ENCODE data around the gene GTPBP1. TPM values are rescaled to one million over a fixed set of nuclear protein-coding genes. Genes with fewer than 3 reads are reported as not detected.

The GTPBP1 gene
- total and polyA plus RNA-seq, 2 donors, result 27.8 to 30.8 TPM

- no peak overlapping the region for H3K4me3 ChIP-seq (ENCODE audit: low read depth, low read length)
- DNase-seq (ENCODE audit: extremely low spot score), result no peak
- H3K36me3 ChIP-seq (ENCODE audit: insufficient read depth), result peaks cover 15% of the 10 kb centered on the region
- WGBS, result 84% methylated on average over 15 of the region's 15 CpGs
- H3K4me1 ChIP-seq (ENCODE audit: insufficient read depth), result no peaks in the 10 kb centered on the region
- no peak overlapping the region for H3K27ac ChIP-seq (ENCODE audit: low read depth)
Observed at GRCh38 chr22:38735465-38736256, 29.9 kb downstream of the GTPBP1 start.

- WGBS, result 90% methylated on average over 7 of the region's 7 CpGs
- peaks cover 19% of the 10 kb centered on the region for H3K36me3 ChIP-seq (ENCODE audit: insufficient read depth)
- no peak overlapping the region for H3K27ac ChIP-seq (ENCODE audit: low read depth)
- no peak overlapping the region for H3K4me3 ChIP-seq (ENCODE audit: low read depth, low read length)
- DNase-seq (ENCODE audit: extremely low spot score), result no peak
- no peaks in the 10 kb centered on the region for H3K4me1 ChIP-seq (ENCODE audit: insufficient read depth)
Observed at GRCh38 chr22:38736257-38736570, 30.5 kb downstream of the GTPBP1 start.

DNA sequence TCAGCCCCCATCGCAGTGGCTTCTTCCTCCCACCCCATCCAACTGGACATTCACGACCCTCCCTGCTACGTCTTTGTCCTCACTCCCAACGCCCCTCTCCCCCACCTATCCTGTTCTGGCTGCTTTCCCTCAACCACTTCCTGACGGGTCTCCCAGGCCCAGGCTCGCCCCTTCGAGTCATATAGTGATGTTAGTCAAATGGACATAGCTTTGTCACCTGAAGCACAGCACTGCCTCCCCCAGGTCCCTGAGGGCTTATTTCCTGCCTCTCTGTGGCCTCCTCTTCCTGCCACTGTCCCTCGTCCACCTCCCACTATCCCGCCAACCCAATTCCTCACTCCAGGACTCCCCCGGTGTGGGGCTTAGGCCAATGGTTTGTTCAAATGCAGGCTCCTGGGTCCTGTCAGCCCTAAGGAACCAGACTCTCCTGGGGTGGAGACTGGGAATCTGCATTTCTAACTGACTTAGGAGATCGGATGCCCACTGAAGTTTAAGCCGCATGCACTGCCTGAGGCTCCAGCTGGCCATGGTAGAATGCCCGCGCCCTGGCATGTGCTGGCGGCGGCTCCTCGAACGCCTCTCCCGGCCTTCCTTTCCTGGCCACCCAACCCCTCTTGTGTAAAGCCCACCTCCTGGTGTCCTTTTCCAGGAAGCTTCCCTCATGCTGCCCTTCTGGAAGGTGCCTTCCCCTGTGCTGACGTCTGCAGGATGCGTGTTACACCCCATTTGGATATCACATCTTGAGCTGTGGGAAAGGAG lies 31.7 kb downstream of the GTPBP1 start:
- H3K27ac ChIP-seq (ENCODE audit: low read depth), result no peak overlapping the region
- DNase-seq (ENCODE audit: extremely low spot score), result no peak
- WGBS, result 83% methylated on average over 21 of the region's 21 CpGs

GRCh38 chr22:38738475-38739070 lies 32.8 kb downstream of the GTPBP1 start:
- H3K4me3 ChIP-seq (ENCODE audit: low read depth, low read length), result no peak overlapping the region
- no peak for DNase-seq (ENCODE audit: extremely low spot score)
- H3K36me3 ChIP-seq (ENCODE audit: insufficient read depth), result peaks cover 20% of the 10 kb centered on the region
- WGBS, result 93% methylated on average over 18 of the region's 18 CpGs
- no peak overlapping the region for H3K27ac ChIP-seq (ENCODE audit: low read depth)
- H3K4me1 ChIP-seq (ENCODE audit: insufficient read depth), result no peaks in the 10 kb centered on the region

More for the DNA sequence above, 31.7 kb downstream of the GTPBP1 start:
- H3K4me1 ChIP-seq (ENCODE audit: insufficient read depth), result no peaks in the 10 kb centered on the region
- no peak overlapping the region for H3K4me3 ChIP-seq (ENCODE audit: low read depth, low read length)
- peaks cover 20% of the 10 kb centered on the region for H3K36me3 ChIP-seq (ENCODE audit: insufficient read depth)

DNA sequence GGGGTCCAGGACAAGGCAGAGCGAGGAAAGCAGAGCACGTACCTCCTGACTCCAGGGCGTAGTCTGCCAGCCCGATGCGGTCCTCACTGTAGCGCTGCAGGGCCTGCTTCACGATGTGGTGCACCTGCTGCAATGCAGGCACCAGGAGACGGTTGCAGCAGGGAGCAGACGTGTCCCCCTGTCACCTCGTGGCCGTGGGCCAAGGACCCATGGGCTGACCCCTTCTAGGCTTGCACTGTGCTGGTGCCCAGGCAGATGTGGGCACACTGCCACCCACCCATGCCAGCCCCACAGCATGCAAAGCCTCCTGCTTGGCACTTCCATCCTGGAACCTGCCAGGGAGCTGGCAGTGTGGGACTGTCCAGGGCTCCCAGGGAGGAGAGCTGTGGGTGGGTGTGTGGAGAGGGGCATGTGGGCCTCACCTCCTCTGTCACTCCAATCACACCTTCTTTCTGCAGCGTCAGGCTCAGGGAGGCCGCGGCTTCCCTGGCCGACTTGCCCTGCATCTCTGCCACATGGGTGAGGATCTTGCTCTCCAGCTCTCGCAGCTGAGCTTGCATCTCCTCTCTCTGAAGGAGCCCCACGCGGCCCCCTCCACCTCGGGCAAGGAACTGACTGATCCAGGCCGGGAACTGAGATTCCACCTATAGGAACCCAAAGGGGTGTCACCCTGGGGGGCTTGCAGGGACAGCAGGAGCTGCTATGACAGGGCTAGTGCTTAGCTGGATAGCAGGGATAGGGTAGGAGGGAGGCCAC lies 33.7 kb downstream of the GTPBP1 start:
- no peak overlapping the region for H3K27ac ChIP-seq (ENCODE audit: low read depth)
- peaks cover 20% of the 10 kb centered on the region for H3K36me3 ChIP-seq (ENCODE audit: insufficient read depth)
- H3K4me1 ChIP-seq (ENCODE audit: insufficient read depth), result no peaks in the 10 kb centered on the region
- DNase-seq (ENCODE audit: extremely low spot score), result no peak
- H3K4me3 ChIP-seq (ENCODE audit: low read depth, low read length), result no peak overlapping the region
- 90% methylated on average over 20 of the region's 20 CpGs for WGBS

DNA sequence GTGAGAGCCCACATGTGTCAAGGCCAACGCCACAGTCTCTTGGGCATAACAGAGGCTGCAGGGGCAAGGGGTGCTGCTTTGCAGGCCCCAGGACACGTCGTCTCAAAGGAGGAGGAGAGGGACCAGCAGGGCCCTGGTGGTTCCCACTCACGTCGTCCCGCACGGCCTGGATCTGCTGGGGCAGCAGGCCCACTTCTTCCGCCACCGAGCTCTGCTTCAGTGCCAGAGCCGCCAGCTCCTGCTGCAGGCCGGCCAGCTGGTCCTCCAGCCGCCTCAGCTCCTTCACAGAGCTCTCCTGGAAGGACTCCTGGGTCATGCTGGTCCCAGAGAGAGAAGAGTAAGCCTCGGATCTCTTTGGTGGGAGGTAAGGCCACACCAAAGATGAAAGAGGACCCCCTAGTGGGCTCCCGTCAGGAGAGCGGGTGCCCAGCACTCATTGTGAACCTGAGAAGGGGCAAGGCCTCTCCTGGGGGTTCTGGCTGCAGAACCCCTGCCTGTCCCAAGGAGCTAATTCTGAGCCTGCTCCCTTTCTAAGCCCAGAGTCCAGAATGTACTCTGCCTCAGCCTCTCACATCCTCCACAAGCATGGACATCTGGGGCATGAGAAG lies 34.5 kb downstream of the GTPBP1 start:
- Histone ChIP-seq H3K4me3 (ENCODE audit: low read depth, low read length) (no peak overlapping the region), H3K36me3 (ENCODE audit: insufficient read depth) (peaks cover 18% of the 10 kb centered on the region), H3K4me1 (ENCODE audit: insufficient read depth) (no peaks in the 10 kb centered on the region), H3K27ac (ENCODE audit: low read depth) (no peak overlapping the region)
- WGBS, result 91% methylated on average over 15 of the region's 15 CpGs
- DNase-seq (ENCODE audit: extremely low spot score), result no peak

GRCh38 chr22:38740754-38741153 lies 35.0 kb downstream of the GTPBP1 start:
- H3K4me3 ChIP-seq (ENCODE audit: low read depth, low read length), result no peak overlapping the region
- 80% methylated on average over 8 of the region's 8 CpGs for WGBS
- H3K4me1 ChIP-seq (ENCODE audit: insufficient read depth), result no peaks in the 10 kb centered on the region
- DNase-seq (ENCODE audit: extremely low spot score), result no peak
- peaks cover 18% of the 10 kb centered on the region for H3K36me3 ChIP-seq (ENCODE audit: insufficient read depth)
- H3K27ac ChIP-seq (ENCODE audit: low read depth), result no peak overlapping the region

- Histone ChIP-seq H3K4me3 (ENCODE audit: low read depth, low read length) (no peak overlapping the region), H3K36me3 (ENCODE audit: insufficient read depth) (peaks cover 18% of the 10 kb centered on the region), H3K4me1 (ENCODE audit: insufficient read depth) (no peaks in the 10 kb centered on the region), H3K27ac (ENCODE audit: low read depth) (no peak overlapping the region)
- DNase-seq (ENCODE audit: extremely low spot score), result no peak
- WGBS, result 92% methylated on average over 9 of the region's 9 CpGs
Observed at GRCh38 chr22:38741166-38741565, 35.4 kb downstream of the GTPBP1 start.

DNA sequence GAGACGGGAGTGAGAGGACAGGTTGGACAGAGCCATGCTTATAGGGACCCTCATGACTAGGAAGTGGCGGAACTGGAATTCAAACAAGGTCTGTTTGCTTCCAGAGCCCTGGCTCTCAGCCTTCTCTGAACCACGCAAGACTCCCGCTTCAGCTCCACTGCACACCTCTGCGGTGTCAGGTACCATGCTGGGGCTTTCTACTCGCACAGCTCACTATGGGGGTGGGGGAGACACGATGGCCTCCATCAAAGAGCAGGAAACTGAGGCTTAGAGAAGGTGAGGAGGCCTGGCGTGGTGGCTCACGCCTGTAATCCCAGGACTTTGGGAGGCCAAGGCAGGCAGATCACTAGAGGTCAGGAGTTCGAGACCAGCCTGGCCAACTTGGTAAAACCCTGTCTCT lies 35.8 kb downstream of the GTPBP1 start:
- 93% methylated on average over 10 of the region's 10 CpGs for WGBS
- Histone ChIP-seq H3K27ac (ENCODE audit: low read depth) (no peak overlapping the region), H3K4me3 (ENCODE audit: low read depth, low read length) (no peak overlapping the region), H3K36me3 (ENCODE audit: insufficient read depth) (peaks cover 18% of the 10 kb centered on the region), H3K4me1 (ENCODE audit: insufficient read depth) (no peaks in the 10 kb centered on the region)
- DNase-seq (ENCODE audit: extremely low spot score), result no peak

- Histone ChIP-seq H3K27ac (ENCODE audit: low read depth) (no peak overlapping the region), H3K36me3 (ENCODE audit: insufficient read depth) (peaks cover 18% of the 10 kb centered on the region), H3K4me1 (ENCODE audit: insufficient read depth) (no peaks in the 10 kb centered on the region), H3K4me3 (ENCODE audit: low read depth, low read length) (no peak overlapping the region)
- DNase-seq (ENCODE audit: extremely low spot score), result no peak
- WGBS, result 92% methylated on average over 25 of the region's 25 CpGs
Observed at GRCh38 chr22:38742176-38742942, 36.6 kb downstream of the GTPBP1 start.

- WGBS, result 82% methylated on average over 6 of the region's 6 CpGs
- H3K27ac ChIP-seq (ENCODE audit: low read depth), result no peak overlapping the region
- no peak for DNase-seq (ENCODE audit: extremely low spot score)
- H3K4me1 ChIP-seq (ENCODE audit: insufficient read depth), result no peaks in the 10 kb centered on the region
- peaks cover 11% of the 10 kb centered on the region for H3K36me3 ChIP-seq (ENCODE audit: insufficient read depth)
- no peak overlapping the region for H3K4me3 ChIP-seq (ENCODE audit: low read depth, low read length)
Observed at GRCh38 chr22:38744981-38745380, 39.2 kb downstream of the GTPBP1 start.

- Histone ChIP-seq H3K4me3 (ENCODE audit: low read depth, low read length) (no peak overlapping the region), H3K36me3 (ENCODE audit: insufficient read depth) (peaks cover 3% of the 10 kb centered on the region), H3K4me1 (ENCODE audit: insufficient read depth) (no peaks in the 10 kb centered on the region), H3K27ac (ENCODE audit: low read depth) (no peak overlapping the region)
- 91% methylated on average over 14 of the region's 14 CpGs for WGBS
- DNase-seq (ENCODE audit: extremely low spot score), result no peak
Observed at GRCh38 chr22:38745676-38746460, 40.1 kb downstream of the GTPBP1 start.

All from urinary bladder (tissue), 4 donors.